Stimulated activated naive CD4-positive, alpha-beta T cell (primary cell): ENCODE results near the gene MLLT6.

Experiments
- DNase-seq, 6 experiments: peaks; one replicate each; lab custom pipeline; 2025; lab: John Stamatoyannopoulos, UW

The MLLT6 gene

GRCh38 chr17:38704606-38705522, at the start of gene MLLT6:
Gene MLLT6, plus strand, starts transcription at chr17:38705273. Its CDS starts 360 bp downstream, at chr17:38705633.
- peak; percentile 73 to 84 (median 78) for DNase-seq

- no peak for DNase-seq
Observed at GRCh38 chr17:38656959-38657823, 47.9 kb upstream of the MLLT6 start.

- DNase-seq = no peak
Observed at GRCh38 chr17:38657824-38658740, 47.0 kb upstream of the MLLT6 start.

- DNase-seq = no peak
Observed at GRCh38 chr17:38658741-38659345, 46.2 kb upstream of the MLLT6 start.

- no peak for DNase-seq
Observed at GRCh38 chr17:38659415-38659814, 45.7 kb upstream of the MLLT6 start.

GRCh38 chr17:38660097-38661025, 44.7 kb upstream of the MLLT6 start:
- no peak for DNase-seq

- peak in 2 of 6 experiments; percentile 2 to 7 for DNase-seq
Observed at GRCh38 chr17:38663125-38663751, 41.8 kb upstream of the MLLT6 start.

GRCh38 chr17:38663964-38664644, 41.0 kb upstream of the MLLT6 start:
- DNase-seq = no peak

- peak in 4 of 6 experiments; percentile 9 to 32 (median 26) for DNase-seq
Observed at GRCh38 chr17:38667099-38667786, 37.8 kb upstream of the MLLT6 start.

- no peak for DNase-seq
Observed at GRCh38 chr17:38667787-38668122, 37.3 kb upstream of the MLLT6 start.

- no peak for DNase-seq
Observed at GRCh38 chr17:38669520-38669919, 35.6 kb upstream of the MLLT6 start.

GRCh38 chr17:38671939-38672720, 32.9 kb upstream of the MLLT6 start:
- no peak for DNase-seq

- DNase-seq = no peak
Observed at GRCh38 chr17:38672788-38673706, 32.0 kb upstream of the MLLT6 start.

- no peak for DNase-seq
Observed at GRCh38 chr17:38673707-38674013, 31.4 kb upstream of the MLLT6 start.

- DNase-seq = peak in 1 of 6 experiments; percentile 58
Observed at GRCh38 chr17:38674014-38674748, 30.9 kb upstream of the MLLT6 start.
